Common myeloid progenitor, CD34-positive (primary cell): ENCODE results near the gene CDH13.

ENCODE experiments used
- CTCF ChIA-PET: fragments of 350-600 bp; sonication (Branson Sonifier 250); formaldehyde crosslinking; loops from one replicate; lab custom pipeline; 2021; ENCODE audit warnings: antibody characterized with exemption; lab: Charles Lee
- POLR2A ChIA-PET: fragments of 350-600 bp; sonication (Branson Sonifier 250); formaldehyde crosslinking; loops from one replicate; lab custom pipeline; 2021; ENCODE audit warnings: antibody characterized with exemption; lab: Charles Lee
- DNase-seq, 3 donors: peaks; one replicate each; pipeline versions ENCODE4 v3.0.0 to v3.0.0-alpha.2; 2013
- H3K27ac ChIP-seq, 2 experiments: 1 replicate in 1 of 2; 2 replicates in 1 of 2; pipeline ENCODE4 v1.7.0; 2013; ENCODE audit warnings: inconsistent platforms in 2 of 2, low read length in 2 of 2, mild to moderate bottlenecking in 2 of 2, low read depth in 1 of 2, moderate library complexity in 1 of 2; ENCODE audit not compliant: severe bottlenecking in 2 of 2, insufficient read depth in 1 of 2, poor library complexity in 1 of 2
- H3K27me3 ChIP-seq, 5 experiments: replicated peaks in 2 of 5; 1 replicate in 3 of 5; 2 replicates in 2 of 5; pipeline versions ENCODE4 v1.6.1 to v1.7.0; 2013; ENCODE audit warnings: low read length in 4 of 5, mild to moderate bottlenecking in 2 of 5, moderate library complexity in 2 of 5, inconsistent platforms in 1 of 5; ENCODE audit not compliant: insufficient read depth in 5 of 5, control insufficient read depth in 4 of 5
- H3K36me3 ChIP-seq, 4 experiments: 1 replicate in 2 of 4; 2 replicates in 2 of 4; pipeline versions ENCODE4 v1.6.1 to v1.7.0; 2013; ENCODE audit warnings: low read length in 3 of 4, control low read depth in 1 of 4, mild to moderate bottlenecking in 1 of 4; ENCODE audit not compliant: control insufficient read depth in 4 of 4, insufficient read depth in 4 of 4
- H3K4me1 ChIP-seq, 4 experiments: 1 replicate in 3 of 4; 2 replicates in 1 of 4; pipeline versions ENCODE4 v1.6.1 to v1.7.1; 2013; ENCODE audit warnings: low read length in 3 of 4, mild to moderate bottlenecking in 3 of 4, control low read depth in 1 of 4, inconsistent platforms in 1 of 4, moderate library complexity in 1 of 4; ENCODE audit not compliant: control insufficient read depth in 4 of 4, insufficient read depth in 4 of 4; ENCODE audit errors: control extremely low read depth in 1 of 4
- H3K4me3 ChIP-seq, 7 experiments: 1 replicate in 4 of 7; 2 replicates in 3 of 7; pipeline versions ENCODE4 v1.5.1 to v1.7.0; 2013; ENCODE audit warnings: mild to moderate bottlenecking in 7 of 7, low read length in 6 of 7, moderate library complexity in 6 of 7, inconsistent platforms in 2 of 7, low read depth in 2 of 7, control low read depth in 1 of 7; ENCODE audit not compliant: insufficient read depth in 4 of 7, control insufficient read depth in 1 of 7; ENCODE audit errors: extremely low read depth in 1 of 7
- H3K9me3 ChIP-seq, 5 experiments: 1 replicate in 4 of 5; 2 replicates in 1 of 5; pipeline versions ENCODE4 v1.6.1 to v1.7.1; 2013; ENCODE audit warnings: low read length in 4 of 5, mild to moderate bottlenecking in 2 of 5, inconsistent platforms in 1 of 5, low read depth in 1 of 5, moderate library complexity in 1 of 5; ENCODE audit not compliant: control insufficient read depth in 4 of 5, insufficient read depth in 2 of 5; ENCODE audit errors: control extremely low read depth in 1 of 5
- WGBS: methylation state at CpG from one replicate; pipeline ENCODE4 v1.1.5; 2013; ENCODE audit not compliant: insufficient coverage; 5-methylcytosine and 5-hydroxymethylcytosine counted together

The CDH13 gene

DNA sequence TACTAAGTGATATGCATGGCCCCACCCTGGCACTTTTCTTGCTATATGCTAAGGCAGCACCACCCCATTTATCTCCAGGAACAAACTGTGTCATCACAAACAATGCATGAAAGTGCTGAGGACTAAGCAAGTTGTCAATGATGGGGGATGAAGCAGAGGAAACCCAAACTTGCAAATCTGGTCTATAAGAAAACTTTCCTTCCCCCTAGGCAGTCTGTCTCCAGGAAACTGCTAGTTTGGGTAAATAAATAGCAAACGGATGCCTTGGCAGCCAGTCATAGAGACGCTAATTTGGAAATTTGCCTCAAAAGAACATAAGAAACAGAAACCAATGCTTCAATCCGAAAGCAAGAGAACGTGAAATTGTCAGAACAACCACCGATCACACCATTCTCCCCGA lies 1175.4 kb downstream of the CDH13 start:
- Histone ChIP-seq H3K36me3 (no peaks in the 10 kb centered on the region), H3K9me3 (no peaks in the 10 kb centered on the region), H3K4me1 (peaks cover 6 to 30% (median 17%) of the 10 kb centered on the region in 4 experiments), H3K27ac (peak overlapping the region in 1 of 2 experiments; percentile 4), H3K4me3 (peak overlapping the region in 2 of 7 experiments; percentile 31 to 55), H3K27me3 (peaks cover 0 to under 1% (median 0%) of the 10 kb centered on the region in 5 experiments)
- no CpG with 5 or more reads among the region's 6 CpGs for WGBS
- POLR2A ChIA-PET = no interaction called here
- peak; percentile 38 to 90 (median 83) for DNase-seq
- CTCF ChIA-PET = no interaction called here

DNA sequence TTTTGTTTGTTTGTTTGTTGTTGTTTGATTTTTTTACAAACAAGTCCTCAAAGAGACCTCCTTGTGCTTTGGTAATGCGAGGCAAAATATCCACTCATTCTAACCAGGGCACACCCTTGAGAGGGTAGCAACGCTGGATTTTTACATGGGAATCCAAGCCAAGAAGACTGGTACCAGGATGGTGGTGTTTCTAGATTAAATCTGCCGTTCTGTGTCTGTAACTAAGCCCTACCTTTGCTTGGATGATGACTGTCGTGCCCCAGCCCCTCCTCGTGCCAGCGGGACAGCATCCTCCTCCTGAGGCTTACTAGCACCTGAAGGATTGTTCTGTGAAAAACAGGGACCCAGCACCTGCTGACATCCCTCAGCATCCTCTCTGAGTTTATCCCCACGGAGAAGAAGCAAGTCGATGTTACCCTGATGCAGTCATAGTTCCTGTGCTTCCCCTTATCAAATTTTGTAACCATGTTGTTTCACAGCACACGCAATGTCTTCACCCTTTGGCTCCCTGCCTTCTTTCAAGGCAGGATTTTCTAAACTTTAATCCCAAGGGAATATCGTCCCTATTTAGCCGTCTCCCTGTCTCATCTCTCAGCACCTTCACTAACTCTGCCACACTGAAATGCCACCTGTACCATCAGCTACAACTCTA lies 1175.9 kb downstream of the CDH13 start:
- WGBS = 81% methylated on average over 10 of the region's 11 CpGs
- H3K27me3 ChIP-seq = no peaks in the 10 kb centered on the region
- no peaks in the 10 kb centered on the region for H3K9me3 ChIP-seq
- no peak for DNase-seq
- H3K4me3 ChIP-seq = peak overlapping the region in 2 of 7 experiments; percentile 31 to 55
- peaks cover 6 to 34% (median 21%) of the 10 kb centered on the region in 4 experiments for H3K4me1 ChIP-seq
- POLR2A ChIA-PET = no interaction called here
- H3K27ac ChIP-seq = peak overlapping the region in 1 of 2 experiments; percentile 4
- H3K36me3 ChIP-seq = no peaks in the 10 kb centered on the region
- CTCF ChIA-PET = no interaction called here

- Histone ChIP-seq H3K27ac (no peak overlapping the region), H3K27me3 (no peaks in the 10 kb centered on the region), H3K4me3 (no peak overlapping the region), H3K4me1 (peaks cover 11 to 40% (median 27%) of the 10 kb centered on the region in 4 experiments), H3K36me3 (peaks cover 0 to 2% (median 0%) of the 10 kb centered on the region in 4 experiments), H3K9me3 (no peaks in the 10 kb centered on the region)
- DNase-seq = no peak
- ChIA-PET POLR2A (no interaction called here), CTCF (no interaction called here)
- 92% methylated on average over 2 of the region's 3 CpGs for WGBS
Measured at GRCh38 chr16:83803811-83804210, 1177.0 kb downstream of the CDH13 start.

DNA sequence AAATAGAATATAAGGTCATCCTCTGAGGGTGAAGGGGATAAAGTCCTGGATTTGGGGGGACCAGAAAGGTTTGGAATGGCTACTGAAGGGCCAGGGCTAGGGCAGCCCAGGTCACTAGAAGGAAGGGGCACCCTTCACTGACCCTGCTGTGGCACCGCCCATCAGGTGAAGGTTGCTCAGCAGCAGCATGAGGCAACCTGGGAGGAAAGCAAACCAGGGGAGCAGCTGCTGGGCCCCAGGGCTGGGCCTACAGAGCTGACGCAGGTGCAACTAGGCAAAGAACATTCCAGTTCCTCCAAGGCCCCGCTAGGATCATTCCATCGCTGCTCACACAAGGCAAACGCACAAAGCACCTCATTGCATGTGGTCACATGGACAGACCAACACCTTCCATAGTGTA lies 1177.6 kb downstream of the CDH13 start:
- 100% methylated on average over 3 of the region's 5 CpGs for WGBS
- no peaks in the 10 kb centered on the region for H3K9me3 ChIP-seq
- CTCF ChIA-PET = no interaction called here
- H3K36me3 ChIP-seq = peaks cover 0 to 5% (median 0%) of the 10 kb centered on the region in 4 experiments
- no peak overlapping the region for H3K27ac ChIP-seq
- no peaks in the 10 kb centered on the region for H3K27me3 ChIP-seq
- no peak overlapping the region for H3K4me3 ChIP-seq
- no peak for DNase-seq
- POLR2A ChIA-PET = no interaction called here
- peaks cover 12 to 44% (median 31%) of the 10 kb centered on the region in 4 experiments for H3K4me1 ChIP-seq

DNA sequence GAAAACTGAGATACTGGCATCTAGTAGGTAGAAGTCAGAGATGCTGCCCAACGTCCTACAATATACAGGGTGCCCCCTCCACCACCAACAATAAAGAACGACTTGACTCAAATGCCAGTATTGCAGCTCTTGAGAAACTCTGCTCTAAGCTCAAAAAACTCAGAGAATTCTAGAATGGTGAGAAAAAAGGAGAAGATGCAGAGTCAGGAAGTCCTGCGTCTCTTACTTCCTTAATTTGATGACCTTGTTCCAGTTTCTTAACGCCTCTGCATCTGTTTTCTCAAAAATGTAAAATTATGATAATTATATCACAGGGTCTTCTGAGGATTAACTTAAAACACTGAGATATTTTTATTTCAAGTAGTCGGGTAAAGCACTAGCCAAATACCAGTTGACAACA lies 1179.3 kb downstream of the CDH13 start:
- H3K4me3 ChIP-seq = no peak overlapping the region
- H3K36me3 ChIP-seq = peaks cover 0 to 10% (median 7%) of the 10 kb centered on the region in 4 experiments
- ChIA-PET POLR2A (no interaction called here), CTCF (no interaction called here)
- H3K9me3 ChIP-seq = no peaks in the 10 kb centered on the region
- WGBS = no CpG with 5 or more reads among the region's 5 CpGs
- H3K4me1 ChIP-seq = peaks cover 12 to 48% (median 31%) of the 10 kb centered on the region in 4 experiments
- no peaks in the 10 kb centered on the region for H3K27me3 ChIP-seq
- no peak overlapping the region for H3K27ac ChIP-seq
- DNase-seq = peak; percentile 38 to 81 (median 73)

DNA sequence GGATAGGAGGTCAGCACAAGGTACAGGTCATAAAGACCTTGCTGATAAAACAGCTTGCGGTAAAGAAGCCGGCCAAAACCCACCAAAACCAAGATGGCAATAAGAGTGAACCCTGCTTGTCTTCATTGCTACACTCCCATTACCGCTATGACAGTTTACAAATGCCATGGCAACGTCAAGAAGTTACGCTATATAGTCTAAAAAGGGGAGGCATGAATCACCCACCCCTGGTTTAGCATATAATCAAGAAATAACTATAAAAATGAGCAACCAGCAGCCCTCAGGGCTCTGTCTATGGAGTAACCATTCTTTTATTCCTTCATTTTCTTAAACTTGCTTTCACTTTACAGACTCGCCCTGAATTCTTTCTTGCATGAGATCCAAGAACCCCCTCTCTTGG lies 1180.0 kb downstream of the CDH13 start:
- Histone ChIP-seq H3K9me3 (no peaks in the 10 kb centered on the region), H3K4me3 (no peak overlapping the region), H3K4me1 (peaks cover 12 to 48% (median 31%) of the 10 kb centered on the region in 4 experiments), H3K36me3 (peaks cover 5 to 15% (median 12%) of the 10 kb centered on the region in 4 experiments), H3K27ac (no peak overlapping the region), H3K27me3 (no peaks in the 10 kb centered on the region)
- CTCF ChIA-PET = no interaction called here
- 98% methylated on average over 6 of the region's 6 CpGs for WGBS
- POLR2A ChIA-PET = no interaction called here
- DNase-seq = peak in 2 of 3 donors; percentile 31 to 54

DNA sequence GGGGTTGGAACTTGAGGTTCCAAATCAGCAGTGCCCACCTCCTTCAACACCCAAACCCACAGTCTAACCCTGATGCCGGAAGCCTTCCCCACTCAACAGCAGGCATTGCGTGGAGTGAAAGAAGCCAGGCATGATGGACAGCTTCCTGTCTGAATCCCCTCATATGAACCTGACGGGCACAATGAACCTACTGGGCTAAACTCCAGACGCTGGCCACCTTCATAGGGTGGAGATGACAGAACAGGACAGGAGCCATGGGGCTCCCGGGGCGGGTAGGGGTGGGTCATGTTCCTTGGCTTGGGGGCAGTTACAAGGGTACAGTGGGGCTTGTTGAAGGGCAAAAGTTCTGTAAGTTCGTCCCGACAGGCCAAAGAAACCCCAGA lies 1180.5 kb downstream of the CDH13 start:
- no peaks in the 10 kb centered on the region for H3K9me3 ChIP-seq
- WGBS = 98% methylated on average over 6 of the region's 8 CpGs
- peaks cover 12 to 44% (median 31%) of the 10 kb centered on the region in 4 experiments for H3K4me1 ChIP-seq
- CTCF ChIA-PET = no interaction called here
- DNase-seq = no peak
- peaks cover 5 to 21% (median 16%) of the 10 kb centered on the region in 4 experiments for H3K36me3 ChIP-seq
- H3K27me3 ChIP-seq = no peaks in the 10 kb centered on the region
- POLR2A ChIA-PET = no interaction called here
- H3K4me3 ChIP-seq = peak overlapping the region in 4 of 7 experiments; percentile 32 to 91 (median 86)
- H3K27ac ChIP-seq = no peak overlapping the region
